Natural killer cell treated with Interleukin-12 subunit alpha and Interleukin-12 subunit beta and Interleukin-15 and Interleukin-18, amount 100 ng/mL, for 72 hours (primary cell): ENCODE results near the gene ELMOD1. TPM values are rescaled to one million over a fixed set of nuclear protein-coding genes. Genes with fewer than 3 reads are reported as not detected.

Source experiments
- ATAC-seq, 2 donors: fragments of 150-1000 bp; cut with Tn5 transposase in 1 of 2; sonication (Bioruptor Pico), chemical (Tn5 transposase) in 1 of 2; 2 replicates each; pipeline ENCODE4 v1.10.0; 2021
- DNase-seq: peaks from one replicate; pipeline ENCODE4 v3.0.0; 2022; ENCODE audit warnings: low spot score
- H3K27ac Mint-ChIP-seq, 2 donors: 1 replicate in 1 of 2; 2 replicates in 1 of 2; pipeline ENCODE4 v1.8.0; 2022; ENCODE audit warnings: mixed read lengths in 2 of 2, mild to moderate bottlenecking in 1 of 2, moderate library complexity in 1 of 2
- H3K27me3 Mint-ChIP-seq, 2 donors: 1 replicate in 1 of 2; 2 replicates in 1 of 2; pipeline ENCODE4 v1.8.0; 2022; ENCODE audit warnings: mixed read lengths in 2 of 2
- H3K36me3 Mint-ChIP-seq: one replicate; pipeline ENCODE4 v1.8.0; 2022; ENCODE audit warnings: mixed read lengths
- H3K4me1 Mint-ChIP-seq, 2 donors: 1 replicate in 1 of 2; 2 replicates in 1 of 2; pipeline ENCODE4 v1.8.0; 2022; ENCODE audit warnings: low read depth in 2 of 2, mixed read lengths in 2 of 2, mild to moderate bottlenecking in 1 of 2
- H3K4me3 Mint-ChIP-seq: one replicate; pipeline ENCODE4 v1.8.0; 2022; ENCODE audit warnings: mixed read lengths
- H3K9me3 Mint-ChIP-seq: 2 replicates; pipeline ENCODE4 v1.8.0; 2022; ENCODE audit warnings: mixed read lengths
- total RNA-seq, 2 donors: library from RNA; stranded (reverse); gene quantifications; one replicate each; pipeline ENCODE4 v1.2.3, GENCODE V29; 2022

The ELMOD1 gene
- total RNA-seq, 2 donors from 2014 or later: not detected

DNA sequence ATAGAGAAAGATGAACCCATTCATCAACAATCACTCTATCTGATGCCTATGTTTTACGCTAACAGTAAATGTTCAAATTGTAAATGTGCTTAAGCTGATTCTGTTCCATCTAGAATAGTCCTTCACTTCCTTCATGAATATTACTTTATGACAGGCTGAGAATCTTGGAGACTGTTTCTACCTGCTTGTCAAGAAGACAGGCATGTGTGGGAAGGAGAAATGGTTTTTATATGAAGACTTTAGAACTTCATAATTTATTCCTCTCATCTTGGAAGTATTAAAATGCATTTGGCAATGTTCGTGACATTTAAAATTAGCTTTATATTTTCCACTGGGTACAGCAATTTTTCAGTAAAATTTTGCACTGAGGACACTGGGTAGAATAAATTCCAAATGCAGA is 41.0 kb downstream of the ELMOD1 start:
- no peak for DNase-seq
- Mint-ChIP-seq H3K9me3 (no peaks in the 10 kb centered on the region), H3K27me3 (peaks cover 25 to 39% of the 10 kb centered on the region in 2 donors)

DNA sequence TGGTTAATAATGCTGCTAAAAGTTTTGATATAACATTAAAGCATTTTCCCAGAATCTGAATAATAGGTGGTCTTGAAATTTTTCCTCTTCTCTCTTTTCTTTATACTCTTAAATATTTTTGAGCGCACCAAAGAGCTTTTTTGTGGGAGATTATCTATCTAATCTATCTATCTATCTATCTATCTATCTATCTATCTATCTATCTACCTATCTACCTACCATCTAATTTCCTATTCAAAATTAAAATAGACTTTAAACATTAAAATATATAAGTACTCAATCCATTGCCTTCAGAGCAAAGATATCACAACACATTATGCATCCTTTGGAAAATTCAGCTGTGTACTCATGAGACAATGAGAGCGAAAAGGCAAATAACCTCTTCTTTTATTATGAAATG is 55.8 kb downstream of the ELMOD1 start:
- Mint-ChIP-seq H3K27me3 (peaks cover 18 to 37% of the 10 kb centered on the region in 2 donors), H3K27ac (no peak overlapping the region)

More for the DNA sequence above, 41.0 kb downstream of the ELMOD1 start:
- Mint-ChIP-seq H3K27ac (no peak overlapping the region), H3K4me3 (no peak overlapping the region), H3K4me1 (no peaks in the 10 kb centered on the region), H3K36me3 (no peaks in the 10 kb centered on the region)
- no peak for ATAC-seq

DNA sequence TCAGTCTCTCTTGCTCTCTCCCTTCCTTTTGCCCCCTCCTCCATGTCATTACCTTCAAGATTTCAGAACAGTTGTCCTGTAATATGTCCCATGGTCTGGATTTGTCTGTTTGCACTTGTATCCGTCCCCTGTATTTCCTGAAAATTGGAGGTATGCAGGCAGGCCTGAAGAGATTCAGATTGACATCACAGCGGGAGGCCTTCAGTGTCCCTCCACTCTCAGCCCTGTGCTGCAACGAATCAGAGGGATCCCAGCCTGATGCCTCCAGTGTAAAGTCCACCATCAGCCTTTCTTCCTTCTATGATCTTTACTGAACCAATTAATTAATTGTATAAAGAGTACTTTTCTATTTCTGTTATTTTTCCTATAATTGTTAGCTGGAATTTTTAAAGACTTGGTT is 57.3 kb downstream of the ELMOD1 start:
- Mint-ChIP-seq H3K27me3 (peaks cover 24 to 50% of the 10 kb centered on the region in 2 donors), H3K4me3 (no peak overlapping the region), H3K4me1 (no peaks in the 10 kb centered on the region), H3K36me3 (no peaks in the 10 kb centered on the region), H3K9me3 (no peaks in the 10 kb centered on the region), H3K27ac (no peak overlapping the region)
- DNase-seq: no peak
- no peak for ATAC-seq

More for the DNA sequence above, 55.8 kb downstream of the ELMOD1 start:
- H3K36me3 Mint-ChIP-seq: no peaks in the 10 kb centered on the region
- no peak overlapping the region for H3K4me3 Mint-ChIP-seq
- H3K9me3 Mint-ChIP-seq: no peaks in the 10 kb centered on the region
- DNase-seq (no peak), ATAC-seq (no peak)
- H3K4me1 Mint-ChIP-seq: no peaks in the 10 kb centered on the region

DNA sequence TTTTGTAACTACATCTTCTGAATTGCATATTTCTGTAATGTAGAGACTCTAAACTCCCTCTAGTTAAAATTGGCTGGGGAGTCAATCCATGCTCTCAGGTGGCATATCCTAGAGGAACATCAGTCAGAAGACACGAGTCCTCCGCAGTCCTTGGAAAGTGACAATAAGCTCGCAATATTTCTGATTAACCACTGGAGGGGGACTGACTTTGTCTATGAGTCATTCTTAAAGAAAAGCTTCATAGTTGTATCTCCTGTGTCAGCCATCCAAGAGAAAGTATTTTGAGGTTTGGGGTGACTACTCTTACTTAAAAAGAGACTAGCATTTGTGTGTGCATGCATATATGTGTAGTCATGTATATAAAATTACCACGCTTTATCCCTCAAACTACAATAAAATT is 60.7 kb downstream of the ELMOD1 start:
- Mint-ChIP-seq H3K27ac (no peak overlapping the region), H3K36me3 (no peaks in the 10 kb centered on the region), H3K27me3 (peaks cover 28 to 62% of the 10 kb centered on the region in 2 donors), H3K4me1 (no peaks in the 10 kb centered on the region), H3K9me3 (no peaks in the 10 kb centered on the region), H3K4me3 (no peak overlapping the region)
- DNase-seq: no peak
- ATAC-seq: no peak

DNA sequence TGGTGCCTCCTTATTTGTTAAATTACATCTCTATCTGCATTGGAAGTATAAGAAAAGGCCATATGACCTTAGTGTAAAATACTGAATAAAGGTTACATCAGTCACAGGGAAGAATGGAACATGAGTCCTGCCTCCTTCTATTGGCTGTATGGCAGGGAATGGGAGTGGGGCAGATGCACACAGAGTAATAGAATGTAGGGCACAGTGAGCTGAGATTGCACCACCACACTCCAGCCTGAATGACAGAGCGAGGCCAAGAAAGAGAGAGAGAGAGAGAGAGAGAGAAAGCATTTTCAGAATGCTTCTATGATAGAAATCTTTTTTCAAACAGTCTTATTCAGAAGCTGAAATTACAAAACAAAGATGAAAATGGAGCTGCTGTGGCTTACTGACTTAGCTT is 62.1 kb downstream of the ELMOD1 start:
- Mint-ChIP-seq H3K4me3 (no peak overlapping the region), H3K27me3 (peaks cover 25 to 62% of the 10 kb centered on the region in 2 donors), H3K36me3 (no peaks in the 10 kb centered on the region), H3K27ac (no peak overlapping the region), H3K9me3 (no peaks in the 10 kb centered on the region), H3K4me1 (no peaks in the 10 kb centered on the region)
- DNase-seq (no peak), ATAC-seq (no peak)

DNA sequence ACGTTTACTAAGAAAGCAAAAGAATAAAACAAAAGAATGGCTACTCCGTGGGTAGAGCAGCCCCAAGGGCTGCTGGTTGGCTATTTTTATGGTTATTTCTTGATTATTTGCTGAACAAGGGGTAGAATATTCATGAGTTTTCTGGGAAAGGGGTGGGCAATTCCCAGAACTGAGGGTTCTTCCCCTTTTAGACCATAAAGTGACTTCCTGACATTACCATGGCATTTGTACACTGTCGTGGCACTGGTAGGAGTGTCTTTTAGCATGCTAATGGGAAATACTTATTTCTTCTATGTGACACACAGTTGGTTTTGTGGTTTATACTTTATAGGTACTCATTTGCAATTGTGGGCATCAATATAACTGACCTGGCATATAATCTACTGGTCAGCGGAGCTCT is 64.7 kb downstream of the ELMOD1 start:
- no peak overlapping the region for H3K27ac Mint-ChIP-seq
- H3K27me3 Mint-ChIP-seq: peaks cover 12 to 38% of the 10 kb centered on the region in 2 donors
- H3K4me1 Mint-ChIP-seq: no peaks in the 10 kb centered on the region
- no peaks in the 10 kb centered on the region for H3K9me3 Mint-ChIP-seq
- H3K36me3 Mint-ChIP-seq: no peaks in the 10 kb centered on the region
- H3K4me3 Mint-ChIP-seq: no peak overlapping the region
- no peak for ATAC-seq
- no peak for DNase-seq

DNA sequence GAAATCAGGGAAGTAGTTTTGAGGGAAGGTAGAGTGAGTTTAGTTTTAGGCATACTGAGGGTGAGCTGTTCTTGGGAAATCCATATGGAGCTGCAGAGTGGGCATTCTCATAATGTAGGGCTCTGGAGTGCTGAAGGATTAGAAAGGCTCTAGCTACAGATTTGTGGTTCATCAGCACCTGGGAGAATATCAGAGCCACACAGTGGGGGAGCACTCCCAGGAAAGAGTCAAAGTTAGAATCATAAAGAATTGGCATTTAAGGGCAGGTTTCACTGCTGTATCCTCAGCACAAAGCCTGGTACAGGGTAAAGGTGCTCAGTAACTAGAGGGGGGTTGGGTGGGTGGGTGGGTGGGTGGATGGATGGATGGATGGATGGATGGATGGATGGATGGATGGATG is 68.4 kb downstream of the ELMOD1 start:
- DNase-seq (no peak), ATAC-seq (no peak)
- no peaks in the 10 kb centered on the region for H3K9me3 Mint-ChIP-seq
- no peaks in the 10 kb centered on the region for H3K36me3 Mint-ChIP-seq
- H3K4me3 Mint-ChIP-seq: no peak overlapping the region
- H3K27ac Mint-ChIP-seq: no peak overlapping the region
- H3K4me1 Mint-ChIP-seq: no peaks in the 10 kb centered on the region
- peaks cover 3 to 20% of the 10 kb centered on the region in 2 donors for H3K27me3 Mint-ChIP-seq

DNA sequence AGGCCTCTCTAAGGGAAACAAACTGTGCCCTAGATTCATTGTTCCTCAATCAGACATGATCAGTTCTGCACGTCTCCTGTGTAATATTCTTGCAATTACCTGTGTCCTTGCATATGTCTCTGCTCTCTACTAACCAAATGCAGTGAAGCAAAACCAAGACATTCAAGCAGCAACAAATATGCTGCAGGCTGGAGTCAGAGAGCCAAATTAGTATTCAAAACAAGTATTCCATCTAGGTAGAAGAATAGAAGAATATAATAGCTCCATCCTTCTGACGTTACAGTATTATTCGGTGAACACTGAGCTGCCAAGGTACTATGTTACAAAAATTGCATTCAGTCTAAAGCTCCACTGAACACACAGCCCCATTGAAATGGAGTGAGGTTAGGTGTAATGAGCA is 69.1 kb downstream of the ELMOD1 start:
- Mint-ChIP-seq H3K4me3 (no peak overlapping the region), H3K9me3 (no peaks in the 10 kb centered on the region), H3K27ac (no peak overlapping the region), H3K36me3 (no peaks in the 10 kb centered on the region), H3K27me3 (peaks cover 7 to 27% of the 10 kb centered on the region in 2 donors), H3K4me1 (no peaks in the 10 kb centered on the region)
- ATAC-seq: no peak
- no peak for DNase-seq

DNA sequence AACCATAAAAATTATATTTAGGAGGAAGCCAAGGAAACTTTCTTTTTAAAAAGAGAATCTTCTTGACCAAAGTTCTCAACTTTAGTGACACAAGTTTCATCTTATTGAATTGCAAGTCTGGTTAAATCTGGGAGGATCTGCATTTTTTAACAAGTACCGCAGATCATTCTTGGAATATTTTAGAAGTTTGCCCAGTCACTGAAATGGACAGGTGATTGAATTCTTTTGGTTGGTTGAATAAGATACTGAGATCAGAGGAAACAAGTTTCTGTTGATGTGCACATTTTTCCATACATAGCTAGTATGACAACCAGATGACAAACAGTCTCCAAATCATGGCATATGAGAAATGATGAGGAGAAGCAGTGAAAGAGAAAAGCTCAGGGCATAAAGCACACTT is 70.7 kb downstream of the ELMOD1 start:
- Mint-ChIP-seq H3K36me3 (no peaks in the 10 kb centered on the region), H3K4me1 (no peaks in the 10 kb centered on the region), H3K9me3 (no peaks in the 10 kb centered on the region), H3K27ac (no peak overlapping the region), H3K27me3 (peaks cover 7 to 25% of the 10 kb centered on the region in 2 donors), H3K4me3 (no peak overlapping the region)
- ATAC-seq (no peak), DNase-seq (no peak)

DNA sequence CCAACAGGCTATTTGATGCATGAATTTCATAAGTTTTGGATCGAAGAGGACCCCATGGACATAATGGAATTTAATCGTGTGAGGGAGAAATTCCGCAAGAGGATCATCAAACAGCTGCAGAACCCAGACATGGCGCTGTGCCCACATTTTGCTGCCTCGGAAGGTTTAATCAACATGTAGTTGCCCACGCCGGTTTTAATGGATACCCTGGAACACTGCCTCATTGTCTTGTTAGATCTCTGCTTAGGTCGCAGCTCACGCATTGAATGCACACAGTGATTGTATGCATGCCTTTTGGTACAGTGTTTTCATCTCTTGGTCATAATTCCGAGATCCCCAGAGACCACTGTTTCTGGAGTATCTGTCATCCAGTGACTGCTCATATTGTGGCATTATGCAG is 74.1 kb downstream of the ELMOD1 start:
- DNase-seq (no peak), ATAC-seq (no peak)
- peaks cover 9 to 27% of the 10 kb centered on the region in 2 donors for H3K27me3 Mint-ChIP-seq
- no peak overlapping the region for H3K4me3 Mint-ChIP-seq
- H3K9me3 Mint-ChIP-seq: no peaks in the 10 kb centered on the region
- H3K27ac Mint-ChIP-seq: no peak overlapping the region
- no peaks in the 10 kb centered on the region for H3K36me3 Mint-ChIP-seq
- H3K4me1 Mint-ChIP-seq: no peaks in the 10 kb centered on the region

DNA sequence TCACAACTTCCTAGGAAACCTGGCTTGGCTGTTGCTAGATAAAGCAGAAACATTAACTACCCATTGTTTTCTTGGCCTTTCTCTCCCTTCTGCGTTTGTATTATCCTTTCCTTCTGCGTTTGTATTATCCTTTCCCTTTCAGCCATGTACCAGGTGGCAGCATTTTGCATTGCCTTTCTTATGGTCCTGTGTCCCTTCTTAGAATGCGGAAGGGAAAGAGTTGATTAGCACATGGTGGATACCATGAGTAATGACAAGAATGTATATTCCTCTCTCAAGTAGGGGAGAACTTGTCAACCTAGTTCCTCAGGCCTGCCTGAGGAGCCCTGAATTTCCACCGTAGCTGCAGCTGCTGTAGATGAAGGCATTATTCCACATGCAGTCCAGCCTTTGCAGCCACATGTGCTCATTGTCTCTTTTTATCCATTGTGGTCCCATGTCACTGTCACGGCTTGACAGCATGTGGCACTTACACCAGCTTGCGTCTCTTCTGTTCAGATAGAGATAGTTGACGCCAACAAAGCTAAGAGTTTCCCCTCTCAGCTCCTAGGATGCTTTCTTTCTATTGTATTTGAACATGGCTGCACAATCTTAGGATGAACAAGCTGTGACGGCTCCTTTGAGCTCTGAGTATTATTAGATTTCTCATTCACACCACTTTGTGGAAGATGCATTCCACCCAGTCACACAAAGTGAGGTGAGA is 76.1 kb downstream of the ELMOD1 start:
- Mint-ChIP-seq H3K9me3 (no peaks in the 10 kb centered on the region), H3K27me3 (peaks cover 9 to 27% of the 10 kb centered on the region in 2 donors), H3K4me1 (no peaks in the 10 kb centered on the region), H3K36me3 (no peaks in the 10 kb centered on the region), H3K4me3 (no peak overlapping the region), H3K27ac (no peak overlapping the region)
- DNase-seq (no peak), ATAC-seq (no peak)

DNA sequence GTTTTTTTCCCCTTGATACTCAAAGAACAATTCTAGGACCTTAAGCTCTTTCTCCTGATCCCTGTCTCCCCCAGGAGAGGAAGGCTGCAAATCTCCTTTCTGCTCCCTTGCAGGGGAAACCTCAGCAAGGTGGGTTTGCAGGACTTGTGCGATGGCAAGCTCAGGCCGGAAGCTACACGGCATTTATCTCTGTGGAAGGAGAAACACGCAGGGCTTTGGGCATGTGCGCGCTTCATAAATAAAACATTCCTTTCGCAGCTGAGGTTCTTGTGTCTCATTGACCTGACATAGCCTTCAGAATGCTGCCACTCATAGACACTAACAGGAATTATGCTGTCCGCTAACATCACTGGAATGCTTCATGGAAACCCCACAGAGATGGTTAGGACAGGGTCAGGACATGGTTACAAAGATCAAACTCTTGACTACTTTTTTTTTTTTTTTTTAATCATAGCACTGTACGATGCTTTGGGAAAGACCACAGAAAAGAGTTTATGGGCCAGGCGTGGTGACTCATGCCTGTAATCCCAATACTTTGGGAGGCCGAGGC is 78.3 kb downstream of the ELMOD1 start:
- H3K27me3 Mint-ChIP-seq: peaks cover 12 to 32% of the 10 kb centered on the region in 2 donors
- H3K9me3 Mint-ChIP-seq: no peaks in the 10 kb centered on the region
- no peaks in the 10 kb centered on the region for H3K36me3 Mint-ChIP-seq
- H3K4me3 Mint-ChIP-seq: no peak overlapping the region
- DNase-seq (no peak), ATAC-seq (no peak)
- H3K4me1 Mint-ChIP-seq: no peaks in the 10 kb centered on the region
- no peak overlapping the region for H3K27ac Mint-ChIP-seq

DNA sequence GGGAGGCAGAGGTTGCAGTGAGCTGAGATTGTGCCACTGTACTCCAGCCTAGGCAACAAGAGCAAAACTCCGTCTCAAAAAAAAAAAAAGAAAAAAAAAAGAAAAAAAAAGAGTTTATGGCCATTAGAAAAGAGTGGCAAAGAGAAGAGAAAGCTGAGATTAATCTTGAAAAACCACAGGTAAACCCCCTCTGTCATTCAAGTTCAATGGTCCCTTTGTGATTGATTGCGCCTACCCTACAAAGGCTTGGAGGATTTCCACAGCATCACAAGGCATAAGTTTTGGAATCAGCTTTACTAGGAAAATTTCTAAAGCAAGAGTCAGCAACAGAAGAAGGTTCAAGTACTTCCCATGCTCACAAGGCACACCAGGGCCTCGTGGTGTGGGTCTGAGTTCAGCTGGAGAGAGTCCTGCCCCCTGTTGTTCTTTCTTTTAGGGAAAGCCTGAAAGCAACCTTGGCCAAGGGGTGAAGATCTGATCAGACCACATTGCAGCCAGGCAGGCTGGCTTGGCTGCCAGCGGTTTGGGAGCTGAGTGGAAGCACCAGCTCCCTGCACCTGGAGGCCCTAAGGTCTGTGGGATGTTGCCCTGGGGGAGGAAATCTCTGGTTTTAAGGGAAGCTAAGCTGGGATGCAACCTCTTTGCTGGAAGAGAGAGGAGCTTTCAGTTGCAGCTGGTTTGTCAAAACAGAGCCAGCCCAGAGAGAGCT is 79.1 kb downstream of the ELMOD1 start:
- ATAC-seq: no peak

DNA sequence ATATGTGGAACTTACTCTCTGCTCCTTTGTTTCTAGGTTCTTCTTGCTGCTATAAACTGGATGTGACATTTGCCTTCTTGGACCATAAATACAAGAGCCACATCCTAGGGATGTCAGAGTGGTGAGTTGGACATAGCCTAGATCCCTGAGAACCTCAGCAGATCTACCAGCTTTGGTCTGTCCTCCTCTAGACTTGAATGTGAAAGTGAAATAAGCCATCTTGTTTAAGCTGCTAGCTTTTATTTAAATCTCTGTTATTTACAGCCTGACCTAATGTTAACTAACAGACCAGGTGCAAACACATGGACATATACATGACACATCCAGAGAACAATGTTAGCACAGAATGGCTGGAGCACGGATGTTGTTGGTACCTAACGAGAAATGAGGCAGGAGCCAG is 85.0 kb downstream of the ELMOD1 start:
- H3K27me3 Mint-ChIP-seq: peaks cover 20 to 27% of the 10 kb centered on the region in 2 donors
- H3K4me3 Mint-ChIP-seq: no peak overlapping the region
- no peaks in the 10 kb centered on the region for H3K36me3 Mint-ChIP-seq
- ATAC-seq (no peak), DNase-seq (no peak)
- H3K4me1 Mint-ChIP-seq: peaks cover 0 to 5% of the 10 kb centered on the region in 2 donors
- H3K9me3 Mint-ChIP-seq: no peaks in the 10 kb centered on the region
- H3K27ac Mint-ChIP-seq: no peak overlapping the region

More for the DNA sequence above, 79.1 kb downstream of the ELMOD1 start:
- Mint-ChIP-seq H3K36me3 (no peaks in the 10 kb centered on the region), H3K27ac (no peak overlapping the region), H3K27me3 (peaks cover 10 to 32% of the 10 kb centered on the region in 2 donors), H3K4me3 (no peak overlapping the region), H3K4me1 (no peaks in the 10 kb centered on the region), H3K9me3 (no peaks in the 10 kb centered on the region)
- DNase-seq: no peak
